ENCODE data around the gene CFAP57. TPM values are rescaled to one million over a fixed set of nuclear protein-coding genes. Genes with fewer than 3 reads are reported as not detected.

The CFAP57 gene
- polyA plus RNA-seq, 2 of the 4 experiments (the other 2 are of a cell fraction) = 0.54 to 0.80 TPM

DNA sequence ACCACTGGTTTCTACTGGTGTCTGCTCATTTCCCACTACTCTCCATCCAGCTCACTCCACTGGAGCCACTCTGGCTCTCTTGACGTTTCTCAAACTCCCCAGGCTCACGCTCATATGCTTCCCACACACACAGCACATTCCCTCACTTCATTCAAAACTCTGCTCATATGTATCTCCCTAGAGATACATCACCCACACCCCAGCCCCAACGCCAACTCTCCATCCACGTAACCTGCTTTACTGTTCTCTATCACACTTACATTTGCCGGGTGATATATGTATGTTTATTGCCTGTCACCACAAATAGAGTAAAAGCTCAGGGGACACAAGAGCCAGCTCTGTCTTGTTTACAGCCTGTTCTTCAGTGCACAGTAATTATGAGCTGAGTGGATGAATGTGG is 22.2 kb upstream of the CFAP57 start:
- H3K4me2 ChIP-seq = no peak overlapping the region
- no peak for TF ChIP-seq RNF2 (IDR thresholded peaks at IDR 0.05; ENCODE audit: borderline replicate concordance, low read depth)
- TF ChIP-seq HOXB13 (CRISPR knock-in tag; IDR thresholded peaks at IDR 0.05; ENCODE audit: low read depth) = no peak
- TF ChIP-seq TP53 (CRISPR knock-in tag; IDR thresholded peaks at IDR 0.05) = no peak
- no peak for TF ChIP-seq ESRRA (IDR thresholded peaks at IDR 0.05; ENCODE audit: borderline replicate concordance, low read length)
- no peak for TF ChIP-seq RCOR1 (IDR thresholded peaks at IDR 0.05; ENCODE audit: low read depth, low read length)
- no peak for TF ChIP-seq MAFK (IDR thresholded peaks at IDR 0.05; ENCODE audit: partially characterized antibody)
- TF ChIP-seq, protein P1, sequence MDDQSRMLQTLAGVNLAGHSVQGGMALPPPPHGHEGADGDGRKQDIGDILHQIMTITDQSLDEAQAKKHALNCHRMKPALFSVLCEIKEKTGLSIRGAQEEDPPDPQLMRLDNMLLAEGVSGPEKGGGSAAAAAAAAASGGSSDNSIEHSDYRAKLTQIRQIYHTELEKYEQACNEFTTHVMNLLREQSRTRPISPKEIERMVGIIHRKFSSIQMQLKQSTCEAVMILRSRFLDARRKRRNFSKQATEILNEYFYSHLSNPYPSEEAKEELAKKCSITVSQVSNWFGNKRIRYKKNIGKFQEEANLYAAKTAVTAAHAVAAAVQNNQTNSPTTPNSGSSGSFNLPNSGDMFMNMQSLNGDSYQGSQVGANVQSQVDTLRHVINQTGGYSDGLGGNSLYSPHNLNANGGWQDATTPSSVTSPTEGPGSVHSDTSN (IDR thresholded peaks at IDR 0.05) = no peak
- no peak for TF ChIP-seq BCL3 (IDR thresholded peaks at IDR 0.05)
- no peak for TF ChIP-seq FOXS1 (CRISPR knock-in tag; IDR thresholded peaks at IDR 0.05)
- no peak for TF ChIP-seq POLR2AphosphoS2 (conservative IDR thresholded peaks at IDR 0.05; ENCODE audit: low read length)
- no peak for TF ChIP-seq EHMT2 (IDR thresholded peaks at IDR 0.05; ENCODE audit: low read depth)
- no peak for TF ChIP-seq POLR2A (IDR thresholded peaks at IDR 0.05; ENCODE audit: low read length)
- TF ChIP-seq CHD2 (IDR thresholded peaks at IDR 0.05; ENCODE audit: low read length, partially characterized antibody) = no peak
- no peak for TF ChIP-seq RFX5 (IDR thresholded peaks at IDR 0.05)
- TF ChIP-seq CHD4 (IDR thresholded peaks at IDR 0.05; ENCODE audit: borderline replicate concordance) = no peak
- TF ChIP-seq EHF (CRISPR knock-in tag; IDR thresholded peaks at IDR 0.05) = no peak
- TF ChIP-seq, protein P2, sequence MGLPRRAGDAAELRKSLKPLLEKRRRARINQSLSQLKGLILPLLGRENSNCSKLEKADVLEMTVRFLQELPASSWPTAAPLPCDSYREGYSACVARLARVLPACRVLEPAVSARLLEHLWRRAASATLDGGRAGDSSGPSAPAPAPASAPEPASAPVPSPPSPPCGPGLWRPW (IDR thresholded peaks at IDR 0.05) = no peak
- TF ChIP-seq NPAS2 (CRISPR knock-in tag; IDR thresholded peaks at IDR 0.05; ENCODE audit: borderline replicate concordance) = no peak
- TF ChIP-seq E2F6 (IDR thresholded peaks at IDR 0.05; ENCODE audit: borderline replicate concordance, low read depth) = no peak
- no peak for TF ChIP-seq CBX2 (IDR thresholded peaks at IDR 0.05; ENCODE audit: borderline replicate concordance, low read depth)
- no peaks in the 10 kb centered on the region for H3K4me1 ChIP-seq
- POLR2A ChIA-PET = no interaction called here
- H3K9me3 ChIP-seq = no peaks in the 10 kb centered on the region
- DNase-seq (ENCODE audit: low read depth in 1 of 2, low spot score in 1 of 2) (no peak), ATAC-seq (no peak), FAIRE-seq (no peak)
- H3K4me3 ChIP-seq = no peak overlapping the region
- CTCF ChIA-PET = no interaction called here
- no peak overlapping the region for H3K27ac ChIP-seq
- 87% methylated on average over 5 of the region's 5 CpGs for WGBS (ENCODE audit: missing lambda C conversion rate)

- WGBS (ENCODE audit: missing lambda C conversion rate) = 75% methylated on average over 4 of the region's 4 CpGs
Measured at GRCh38 chr1:43152866-43153265, 19.3 kb upstream of the CFAP57 start.

GRCh38 chr1:43153443-43153842 is 18.7 kb upstream of the CFAP57 start:
- no peak for ATAC-seq
- ChIA-PET CTCF (no interaction called here), POLR2A (no interaction called here)
- Histone ChIP-seq H3K4me3 (no peak overlapping the region), H3K4me1 (no peaks in the 10 kb centered on the region), H3K9me3 (no peaks in the 10 kb centered on the region), H3K27ac (no peak overlapping the region), H3K4me2 (no peak overlapping the region)
- 90% methylated on average over 6 of the region's 6 CpGs for WGBS (ENCODE audit: missing lambda C conversion rate)
- no peak for FAIRE-seq
- DNase-seq (ENCODE audit: low read depth in 1 of 2, low spot score in 1 of 2) = no peak
- TF ChIP-seq TFCP2L1 (CRISPR knock-in tag; IDR thresholded peaks at IDR 0.05) (no peak), SMC3 (IDR thresholded peaks at IDR 0.05) (no peak), NPAS2 (CRISPR knock-in tag; IDR thresholded peaks at IDR 0.05; ENCODE audit: borderline replicate concordance) (no peak), MYC (IDR thresholded peaks at IDR 0.05; ENCODE audit: borderline replicate concordance, low read length) (no peak), ATOH8 (CRISPR knock-in tag; IDR thresholded peaks at IDR 0.05; ENCODE audit: low read depth) (no peak), HEYL (CRISPR knock-in tag; IDR thresholded peaks at IDR 0.05) (no peak), EHMT2 (IDR thresholded peaks at IDR 0.05; ENCODE audit: low read depth) (no peak), HOXB13 (CRISPR knock-in tag; IDR thresholded peaks at IDR 0.05; ENCODE audit: low read depth) (no peak), HOXB5 (CRISPR knock-in tag; IDR thresholded peaks at IDR 0.05) (no peak), BHLHE40 (IDR thresholded peaks at IDR 0.05; ENCODE audit: low read depth, low read length) (no peak)
- TF ChIP-seq, protein P3, sequence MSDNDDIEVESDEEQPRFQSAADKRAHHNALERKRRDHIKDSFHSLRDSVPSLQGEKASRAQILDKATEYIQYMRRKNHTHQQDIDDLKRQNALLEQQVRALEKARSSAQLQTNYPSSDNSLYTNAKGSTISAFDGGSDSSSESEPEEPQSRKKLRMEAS (IDR thresholded peaks at IDR 0.05) = no peak
- TF ChIP-seq, protein P4, sequence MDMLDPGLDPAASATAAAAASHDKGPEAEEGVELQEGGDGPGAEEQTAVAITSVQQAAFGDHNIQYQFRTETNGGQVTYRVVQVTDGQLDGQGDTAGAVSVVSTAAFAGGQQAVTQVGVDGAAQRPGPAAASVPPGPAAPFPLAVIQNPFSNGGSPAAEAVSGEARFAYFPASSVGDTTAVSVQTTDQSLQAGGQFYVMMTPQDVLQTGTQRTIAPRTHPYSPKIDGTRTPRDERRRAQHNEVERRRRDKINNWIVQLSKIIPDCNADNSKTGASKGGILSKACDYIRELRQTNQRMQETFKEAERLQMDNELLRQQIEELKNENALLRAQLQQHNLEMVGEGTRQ (IDR thresholded peaks at IDR 0.05) = no peak

More at GRCh38 chr1:43152866-43153265, 19.3 kb upstream of the CFAP57 start:
- Histone ChIP-seq H3K9me3 (no peaks in the 10 kb centered on the region), H3K4me1 (no peaks in the 10 kb centered on the region), H3K4me3 (no peak overlapping the region), H3K27ac (peak overlapping the region; percentile 17 to 54; a peak in 2 of 6 replicates), H3K4me2 (no peak overlapping the region)
- CTCF ChIA-PET = interaction anchor here (0.6 kb wide), 1 partner anchor 169 kb away, joined by 3 read pairs; no protein-coding TSS in a partner anchor
- POLR2A ChIA-PET = no interaction called here
- TF ChIP-seq RAD21 (conservative IDR thresholded peaks at IDR 0.05 in 1 of 2, IDR thresholded peaks at IDR 0.05 in 1 of 2) (no peak), ZNF302 (CRISPR knock-in tag; IDR thresholded peaks at IDR 0.05) (no peak), TFCP2L1 (CRISPR knock-in tag; IDR thresholded peaks at IDR 0.05) (no peak), CEBPB (IDR thresholded peaks at IDR 0.05) (no peak)
- ATAC-seq (no peak), FAIRE-seq (no peak), DNase-seq (ENCODE audit: low read depth in 1 of 2, low spot score in 1 of 2) (no peak)
